ENCODE data around the gene GNRHR.

Gene GNRHR

GRCh38 chr4:67701517-67701850 is 52.7 kb downstream of the GNRHR start:
- H3K4me3 ChIP-seq (ENCODE audit: low read length): peak overlapping the region; percentile 83
- no peak for DNase-seq (ENCODE audit: low read depth)
- TF ChIP-seq, protein P1, sequence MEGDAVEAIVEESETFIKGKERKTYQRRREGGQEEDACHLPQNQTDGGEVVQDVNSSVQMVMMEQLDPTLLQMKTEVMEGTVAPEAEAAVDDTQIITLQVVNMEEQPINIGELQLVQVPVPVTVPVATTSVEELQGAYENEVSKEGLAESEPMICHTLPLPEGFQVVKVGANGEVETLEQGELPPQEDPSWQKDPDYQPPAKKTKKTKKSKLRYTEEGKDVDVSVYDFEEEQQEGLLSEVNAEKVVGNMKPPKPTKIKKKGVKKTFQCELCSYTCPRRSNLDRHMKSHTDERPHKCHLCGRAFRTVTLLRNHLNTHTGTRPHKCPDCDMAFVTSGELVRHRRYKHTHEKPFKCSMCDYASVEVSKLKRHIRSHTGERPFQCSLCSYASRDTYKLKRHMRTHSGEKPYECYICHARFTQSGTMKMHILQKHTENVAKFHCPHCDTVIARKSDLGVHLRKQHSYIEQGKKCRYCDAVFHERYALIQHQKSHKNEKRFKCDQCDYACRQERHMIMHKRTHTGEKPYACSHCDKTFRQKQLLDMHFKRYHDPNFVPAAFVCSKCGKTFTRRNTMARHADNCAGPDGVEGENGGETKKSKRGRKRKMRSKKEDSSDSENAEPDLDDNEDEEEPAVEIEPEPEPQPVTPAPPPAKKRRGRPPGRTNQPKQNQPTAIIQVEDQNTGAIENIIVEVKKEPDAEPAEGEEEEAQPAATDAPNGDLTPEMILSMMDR (IDR thresholded peaks at IDR 0.05; ENCODE audit: insufficient read depth, low read depth, low read length, missing control alignments): no peak

DNA sequence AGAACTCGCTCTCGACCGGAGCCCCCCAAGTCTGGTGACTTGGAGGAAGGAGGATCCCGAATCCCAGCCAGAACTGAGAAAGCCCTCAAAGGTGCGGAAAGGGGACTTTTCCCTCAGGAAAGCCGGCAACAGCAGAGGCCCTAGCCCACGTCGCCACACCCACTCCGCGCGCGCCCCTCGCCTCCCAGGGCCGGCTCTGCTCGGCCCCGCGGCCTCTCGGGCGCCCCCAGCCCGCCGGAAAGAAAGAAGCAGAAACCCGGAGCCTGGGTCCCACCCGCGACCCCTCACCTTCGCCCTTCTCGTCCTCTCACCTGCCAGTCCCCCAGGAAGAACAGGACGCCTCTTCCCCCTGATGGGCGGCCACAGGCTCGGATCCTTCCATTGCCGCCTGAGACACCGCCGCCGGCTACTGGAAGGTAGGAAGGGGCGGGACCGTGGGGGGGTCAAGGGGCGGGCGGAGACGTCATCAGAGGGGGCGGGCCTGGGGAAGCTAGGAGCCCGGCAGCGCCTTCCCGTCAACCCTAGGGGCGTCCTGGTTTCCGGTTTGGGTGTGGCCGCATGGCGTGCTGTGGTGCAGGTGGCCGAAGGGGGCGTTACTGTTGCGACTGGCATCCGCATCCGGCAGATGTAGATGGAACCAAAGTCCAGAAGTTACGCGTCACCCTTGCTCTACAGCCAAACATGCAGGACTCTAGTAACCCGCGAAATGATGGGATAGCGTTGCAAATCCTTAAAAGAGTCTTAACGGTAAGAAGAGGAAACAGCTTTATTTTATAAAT is 53.3 kb downstream of the GNRHR start, which contains the start of gene UBA6:
Gene UBA6, minus strand, starts transcription at position 418 of the 779 bp plus-strand sequence. Its CDS starts 36 bp downstream, at position 382.
- peak within 1 kb of the TSS; percentile 83 for H3K4me3 ChIP-seq (ENCODE audit: low read length)
- TF ChIP-seq, protein P1 (IDR thresholded peaks at IDR 0.05; ENCODE audit: insufficient read depth, low read depth, low read length, missing control alignments): peak; percentile 57
- DNase-seq (ENCODE audit: low read depth): peak; percentile 98

- TF ChIP-seq, protein P1 (IDR thresholded peaks at IDR 0.05; ENCODE audit: insufficient read depth, low read depth, low read length, missing control alignments): no peak
- DNase-seq (ENCODE audit: low read depth): peak; percentile 64
Observed at GRCh38 chr4:67700116-67700737, 54.0 kb downstream of the GNRHR start.

GRCh38 chr4:67699603-67700002 is 54.6 kb downstream of the GNRHR start:
- TF ChIP-seq, protein P1 (IDR thresholded peaks at IDR 0.05; ENCODE audit: insufficient read depth, low read depth, low read length, missing control alignments): no peak
- no peak for DNase-seq (ENCODE audit: low read depth)
- H3K4me3 ChIP-seq (ENCODE audit: low read length): peak overlapping the region; percentile 83

More at GRCh38 chr4:67700116-67700737, 54.0 kb downstream of the GNRHR start:
- peak overlapping the region; percentile 83 for H3K4me3 ChIP-seq (ENCODE audit: low read length)

- H3K4me3 ChIP-seq (ENCODE audit: low read length): no peak overlapping the region
Observed at GRCh38 chr4:67697860-67698687, 56.1 kb downstream of the GNRHR start.

DNA sequence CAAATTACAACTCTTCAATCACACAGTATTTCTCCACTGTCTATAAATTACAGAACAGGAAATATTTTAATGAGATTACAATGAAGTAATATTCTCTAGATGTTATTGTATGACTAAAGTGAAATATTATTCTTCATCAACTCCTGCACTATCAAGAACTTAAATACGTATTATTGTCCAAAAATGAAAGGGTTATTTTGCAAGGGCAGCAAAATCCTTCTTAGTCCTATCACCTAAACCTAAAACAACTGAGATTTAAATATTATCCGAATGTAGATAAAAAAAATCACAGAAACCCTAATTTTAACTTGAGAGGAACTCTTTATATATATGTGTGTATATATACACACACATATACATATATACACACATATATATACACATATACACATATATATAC is 58.1 kb downstream of the GNRHR start:
- TF ChIP-seq, protein P1 (IDR thresholded peaks at IDR 0.05; ENCODE audit: insufficient read depth, low read depth, low read length, missing control alignments): no peak
- H3K4me3 ChIP-seq (ENCODE audit: low read length): no peak overlapping the region
- no peak for DNase-seq (ENCODE audit: low read depth)

More at GRCh38 chr4:67697860-67698687, 56.1 kb downstream of the GNRHR start:
- TF ChIP-seq, protein P1 (IDR thresholded peaks at IDR 0.05; ENCODE audit: insufficient read depth, low read depth, low read length, missing control alignments): no peak
- DNase-seq (ENCODE audit: low read depth): no peak
